ENCODE measurements around the gene OPTC.

The OPTC gene

GRCh38 chr1:203491664-203492063, 2.3 kb upstream of the OPTC start:
- Histone ChIP-seq H3K9me3 (ENCODE audit: control insufficient read depth, insufficient read depth, low read length) (no peaks in the 10 kb centered on the region), H3K9ac (ENCODE audit: low read depth, low read length) (no peak overlapping the region), H3K27me3 (ENCODE audit: control insufficient read depth, insufficient read depth, low read length) (no peaks in the 10 kb centered on the region), H3K4me3 (ENCODE audit: low read depth, low read length) (no peak overlapping the region), H3K36me3 (ENCODE audit: control insufficient read depth, insufficient read depth, low read length) (no peaks in the 10 kb centered on the region), H3K27ac (ENCODE audit: low read depth, low read length) (no peak overlapping the region), H3K4me1 (ENCODE audit: control insufficient read depth, insufficient read depth, low read length) (peaks cover 21% of the 10 kb centered on the region)

- Histone ChIP-seq H3K4me1 (ENCODE audit: control insufficient read depth, insufficient read depth, low read length) (peaks cover 17% of the 10 kb centered on the region), H3K9ac (ENCODE audit: low read depth, low read length) (no peak overlapping the region), H3K36me3 (ENCODE audit: control insufficient read depth, insufficient read depth, low read length) (no peaks in the 10 kb centered on the region)
Observed at GRCh38 chr1:203492082-203492747, 1.7 kb upstream of the OPTC start.

DNA sequence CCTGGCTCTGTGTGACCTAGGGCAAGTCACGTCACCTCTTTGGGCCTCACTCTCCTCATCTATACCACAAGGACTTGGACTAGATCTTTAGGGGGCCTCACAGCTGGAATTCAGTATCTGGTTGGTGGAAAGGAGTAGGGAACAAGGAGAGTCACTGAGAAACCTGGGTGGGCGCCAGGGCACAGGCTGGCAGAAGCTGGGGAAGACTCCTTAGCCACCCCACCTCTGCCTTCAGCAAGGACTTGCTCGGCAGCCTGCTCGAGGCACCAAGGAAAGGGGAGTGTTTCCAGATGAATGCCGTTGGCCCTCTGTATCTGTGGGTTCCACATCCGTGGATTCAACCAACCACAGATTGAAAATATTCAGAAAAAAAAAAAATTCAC, 1.2 kb upstream of the OPTC start:
- no peaks in the 10 kb centered on the region for H3K36me3 ChIP-seq (ENCODE audit: control insufficient read depth, insufficient read depth, low read length)
- no peaks in the 10 kb centered on the region for H3K9me3 ChIP-seq (ENCODE audit: control insufficient read depth, insufficient read depth, low read length)
- peaks cover 17% of the 10 kb centered on the region for H3K4me1 ChIP-seq (ENCODE audit: control insufficient read depth, insufficient read depth, low read length)
- H3K4me3 ChIP-seq (ENCODE audit: low read depth, low read length): no peak overlapping the region
- H3K27ac ChIP-seq (ENCODE audit: low read depth, low read length): no peak overlapping the region
- no peaks in the 10 kb centered on the region for H3K27me3 ChIP-seq (ENCODE audit: control insufficient read depth, insufficient read depth, low read length)
- no peak overlapping the region for H3K9ac ChIP-seq (ENCODE audit: low read depth, low read length)

More at GRCh38 chr1:203492082-203492747, 1.7 kb upstream of the OPTC start:
- no peak overlapping the region for H3K4me3 ChIP-seq (ENCODE audit: low read depth, low read length)
- H3K9me3 ChIP-seq (ENCODE audit: control insufficient read depth, insufficient read depth, low read length): no peaks in the 10 kb centered on the region
- H3K27ac ChIP-seq (ENCODE audit: low read depth, low read length): no peak overlapping the region
- H3K27me3 ChIP-seq (ENCODE audit: control insufficient read depth, insufficient read depth, low read length): no peaks in the 10 kb centered on the region

GRCh38 chr1:203495845-203496244, 1.9 kb downstream of the OPTC start:
- Histone ChIP-seq H3K27ac (ENCODE audit: low read depth, low read length) (no peak overlapping the region), H3K27me3 (ENCODE audit: control insufficient read depth, insufficient read depth, low read length) (no peaks in the 10 kb centered on the region), H3K4me1 (ENCODE audit: control insufficient read depth, insufficient read depth, low read length) (peaks cover 17% of the 10 kb centered on the region), H3K36me3 (ENCODE audit: control insufficient read depth, insufficient read depth, low read length) (no peaks in the 10 kb centered on the region), H3K9ac (ENCODE audit: low read depth, low read length) (no peak overlapping the region), H3K4me3 (ENCODE audit: low read depth, low read length) (no peak overlapping the region), H3K9me3 (ENCODE audit: control insufficient read depth, insufficient read depth, low read length) (no peaks in the 10 kb centered on the region)

DNA sequence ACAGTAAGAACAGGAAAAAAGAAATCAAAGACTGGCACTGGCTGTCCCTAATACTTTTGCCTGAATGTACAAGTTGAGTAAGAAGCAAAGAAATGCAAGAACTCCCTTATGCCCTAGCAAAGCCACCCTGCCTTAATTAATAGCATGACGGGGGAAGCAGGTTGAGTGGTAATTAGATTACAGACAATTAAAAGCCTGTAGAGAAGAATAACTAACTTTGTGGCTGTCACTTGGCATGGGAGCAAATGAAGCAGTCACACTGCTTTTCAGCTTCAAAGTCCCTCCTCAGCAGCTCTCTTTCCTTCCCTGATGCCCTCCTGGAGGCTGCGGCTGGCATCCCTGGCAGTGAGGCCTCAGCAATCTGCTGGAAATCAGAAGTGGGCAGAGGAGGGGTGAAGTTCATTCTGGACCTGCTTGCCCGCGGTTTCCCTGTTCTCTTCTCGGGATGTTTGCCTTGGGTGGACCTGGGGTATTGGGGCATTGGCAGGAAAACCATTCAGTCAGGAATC, 3.4 kb downstream of the OPTC start:
- Histone ChIP-seq H3K36me3 (ENCODE audit: control insufficient read depth, insufficient read depth, low read length) (no peaks in the 10 kb centered on the region), H3K27ac (ENCODE audit: low read depth, low read length) (no peak overlapping the region), H3K4me1 (ENCODE audit: control insufficient read depth, insufficient read depth, low read length) (peaks cover 10% of the 10 kb centered on the region; the same call in 1 of the 2 replicates), H3K9ac (ENCODE audit: low read depth, low read length) (no peak overlapping the region), H3K27me3 (ENCODE audit: control insufficient read depth, insufficient read depth, low read length) (no peaks in the 10 kb centered on the region), H3K9me3 (ENCODE audit: control insufficient read depth, insufficient read depth, low read length) (no peaks in the 10 kb centered on the region), H3K4me3 (ENCODE audit: low read depth, low read length) (no peak overlapping the region)

DNA sequence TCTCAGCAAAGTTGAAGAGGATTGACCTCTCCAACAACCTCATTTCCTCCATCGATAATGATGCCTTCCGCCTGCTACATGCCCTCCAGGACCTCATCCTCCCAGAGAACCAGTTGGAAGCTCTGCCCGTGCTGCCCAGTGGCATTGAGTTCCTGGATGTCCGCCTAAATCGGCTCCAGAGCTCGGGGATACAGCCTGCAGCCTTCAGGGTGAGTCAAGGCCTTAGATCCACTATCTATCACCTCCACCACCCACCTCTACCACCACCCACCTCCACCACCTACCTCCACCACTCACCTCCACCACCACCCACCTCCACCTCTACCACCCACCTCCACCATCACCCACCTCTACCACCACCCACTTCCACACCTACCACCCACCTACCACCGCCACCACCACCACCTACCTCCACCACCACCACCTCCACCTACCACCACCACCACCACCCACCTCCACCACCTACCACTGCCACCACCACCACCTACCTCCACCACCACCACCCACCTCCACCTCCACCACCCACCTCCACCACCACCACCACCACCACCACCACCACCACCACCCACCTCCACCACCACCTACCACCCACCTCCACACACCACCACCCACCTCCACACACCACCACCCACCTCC, 5.8 kb downstream of the OPTC start:
- no peak overlapping the region for H3K27ac ChIP-seq (ENCODE audit: low read depth, low read length)

DNA sequence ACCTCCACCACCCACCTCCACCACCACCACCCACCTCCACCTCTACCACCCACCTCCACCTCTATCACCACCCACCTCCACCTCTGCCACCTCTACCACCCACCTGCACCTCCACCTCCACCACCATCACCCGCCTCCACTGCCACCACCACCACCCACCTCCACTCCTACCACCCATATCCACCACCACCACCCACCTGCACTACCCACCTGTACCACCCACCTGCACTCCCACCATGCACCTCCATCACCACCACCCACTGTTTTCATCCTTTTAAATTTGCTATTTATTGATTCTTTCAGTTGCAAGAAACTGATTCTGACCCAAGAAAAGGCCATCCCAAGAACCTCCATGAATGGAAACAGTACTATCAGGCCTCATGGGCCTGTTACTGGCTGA, 6.3 kb downstream of the OPTC start:
- no peak overlapping the region for H3K9ac ChIP-seq (ENCODE audit: low read depth, low read length)
- H3K9me3 ChIP-seq (ENCODE audit: control insufficient read depth, insufficient read depth, low read length): no peaks in the 10 kb centered on the region
- H3K4me1 ChIP-seq (ENCODE audit: control insufficient read depth, insufficient read depth, low read length): peaks cover 4% of the 10 kb centered on the region; the same call in 1 of the 2 replicates
- no peaks in the 10 kb centered on the region for H3K27me3 ChIP-seq (ENCODE audit: control insufficient read depth, insufficient read depth, low read length)
- H3K36me3 ChIP-seq (ENCODE audit: control insufficient read depth, insufficient read depth, low read length): no peaks in the 10 kb centered on the region
- H3K4me3 ChIP-seq (ENCODE audit: low read depth, low read length): no peak overlapping the region
- no peak overlapping the region for H3K27ac ChIP-seq (ENCODE audit: low read depth, low read length)

More for the DNA sequence above, 5.8 kb downstream of the OPTC start:
- H3K4me1 ChIP-seq (ENCODE audit: control insufficient read depth, insufficient read depth, low read length): peaks cover 4% of the 10 kb centered on the region; the same call in 1 of the 2 replicates
- no peaks in the 10 kb centered on the region for H3K9me3 ChIP-seq (ENCODE audit: control insufficient read depth, insufficient read depth, low read length)
- no peak overlapping the region for H3K4me3 ChIP-seq (ENCODE audit: low read depth, low read length)
- no peaks in the 10 kb centered on the region for H3K36me3 ChIP-seq (ENCODE audit: control insufficient read depth, insufficient read depth, low read length)
- no peak overlapping the region for H3K9ac ChIP-seq (ENCODE audit: low read depth, low read length)
- no peaks in the 10 kb centered on the region for H3K27me3 ChIP-seq (ENCODE audit: control insufficient read depth, insufficient read depth, low read length)

DNA sequence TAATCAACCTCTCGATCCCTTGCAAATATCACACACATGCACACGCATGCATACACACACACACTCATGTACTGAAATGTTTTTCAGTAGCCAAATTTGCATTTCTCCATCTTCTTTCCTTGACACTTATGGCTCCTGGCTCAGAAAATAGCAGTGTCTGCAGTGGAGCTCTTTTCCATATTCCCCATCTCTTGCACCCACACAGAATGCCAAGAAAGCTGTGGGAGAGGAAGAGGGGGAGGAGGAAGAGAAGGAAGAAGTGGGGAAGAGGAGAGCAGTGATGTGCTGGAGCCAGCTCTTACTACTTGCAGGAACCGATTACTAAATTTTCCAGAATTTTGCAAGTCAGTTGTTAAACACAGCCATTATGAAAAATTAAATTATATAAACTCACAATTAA, 9.9 kb downstream of the OPTC start:
- Histone ChIP-seq H3K4me3 (ENCODE audit: low read depth, low read length) (no peak overlapping the region), H3K36me3 (ENCODE audit: control insufficient read depth, insufficient read depth, low read length) (no peaks in the 10 kb centered on the region), H3K27me3 (ENCODE audit: control insufficient read depth, insufficient read depth, low read length) (no peaks in the 10 kb centered on the region), H3K9ac (ENCODE audit: low read depth, low read length) (no peak overlapping the region), H3K27ac (ENCODE audit: low read depth, low read length) (no peak overlapping the region), H3K9me3 (ENCODE audit: control insufficient read depth, insufficient read depth, low read length) (no peaks in the 10 kb centered on the region), H3K4me1 (ENCODE audit: control insufficient read depth, insufficient read depth, low read length) (peaks cover 24% of the 10 kb centered on the region)

GRCh38 chr1:203504400-203505250, 10.7 kb downstream of the OPTC start:
- no peaks in the 10 kb centered on the region for H3K9me3 ChIP-seq (ENCODE audit: control insufficient read depth, insufficient read depth, low read length)

GRCh38 chr1:203505526-203506204, 11.7 kb downstream of the OPTC start:
- H3K9ac ChIP-seq (ENCODE audit: low read depth, low read length): no peak overlapping the region
- no peaks in the 10 kb centered on the region for H3K9me3 ChIP-seq (ENCODE audit: control insufficient read depth, insufficient read depth, low read length)
- peaks cover 27% of the 10 kb centered on the region for H3K4me1 ChIP-seq (ENCODE audit: control insufficient read depth, insufficient read depth, low read length)
- no peaks in the 10 kb centered on the region for H3K27me3 ChIP-seq (ENCODE audit: control insufficient read depth, insufficient read depth, low read length)
- H3K36me3 ChIP-seq (ENCODE audit: control insufficient read depth, insufficient read depth, low read length): no peaks in the 10 kb centered on the region
- no peak overlapping the region for H3K4me3 ChIP-seq (ENCODE audit: low read depth, low read length)
- H3K27ac ChIP-seq (ENCODE audit: low read depth, low read length): no peak overlapping the region

More at GRCh38 chr1:203504400-203505250, 10.7 kb downstream of the OPTC start:
- Histone ChIP-seq H3K27ac (ENCODE audit: low read depth, low read length) (no peak overlapping the region), H3K4me3 (ENCODE audit: low read depth, low read length) (no peak overlapping the region), H3K36me3 (ENCODE audit: control insufficient read depth, insufficient read depth, low read length) (no peaks in the 10 kb centered on the region), H3K4me1 (ENCODE audit: control insufficient read depth, insufficient read depth, low read length) (peaks cover 27% of the 10 kb centered on the region), H3K9ac (ENCODE audit: low read depth, low read length) (no peak overlapping the region), H3K27me3 (ENCODE audit: control insufficient read depth, insufficient read depth, low read length) (no peaks in the 10 kb centered on the region)

All from HUES48 (cell line).